GM18858 (cell line): ENCODE data around the gene GRID1.
"Not testable (repeated sequence)": the region's sequence is repeated elsewhere in the genome, so short reads cannot be mapped to it uniquely, and the experiment has no call there.

Source experiments
- ATAC-seq: cut with Tn5 transposase; IDR thresholded peaks from one replicate; pipeline ENCODE4 v1.9.1; 2021; ENCODE audit not compliant: unreplicated experiment

The GRID1 gene

DNA sequence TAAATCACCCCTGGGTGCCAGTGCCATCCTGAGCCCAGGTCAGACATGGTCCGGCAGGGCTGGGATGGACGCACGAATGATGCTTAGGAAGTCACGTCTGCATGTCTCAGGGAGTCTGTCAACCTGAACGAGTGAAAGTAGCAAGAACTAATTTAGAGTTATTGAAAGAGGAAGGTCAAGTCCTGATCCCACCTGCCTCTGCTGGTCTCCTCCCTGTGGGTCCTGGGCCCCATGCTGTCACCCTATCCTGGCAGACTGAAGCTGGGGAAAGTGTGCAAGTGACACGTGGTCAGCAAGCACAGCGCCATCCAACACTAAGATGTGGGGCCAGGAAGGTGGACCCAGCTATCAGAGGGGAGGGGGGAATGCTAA, 26.1 kb upstream of the GRID1 start:
- peak; percentile 62 for ATAC-seq

DNA sequence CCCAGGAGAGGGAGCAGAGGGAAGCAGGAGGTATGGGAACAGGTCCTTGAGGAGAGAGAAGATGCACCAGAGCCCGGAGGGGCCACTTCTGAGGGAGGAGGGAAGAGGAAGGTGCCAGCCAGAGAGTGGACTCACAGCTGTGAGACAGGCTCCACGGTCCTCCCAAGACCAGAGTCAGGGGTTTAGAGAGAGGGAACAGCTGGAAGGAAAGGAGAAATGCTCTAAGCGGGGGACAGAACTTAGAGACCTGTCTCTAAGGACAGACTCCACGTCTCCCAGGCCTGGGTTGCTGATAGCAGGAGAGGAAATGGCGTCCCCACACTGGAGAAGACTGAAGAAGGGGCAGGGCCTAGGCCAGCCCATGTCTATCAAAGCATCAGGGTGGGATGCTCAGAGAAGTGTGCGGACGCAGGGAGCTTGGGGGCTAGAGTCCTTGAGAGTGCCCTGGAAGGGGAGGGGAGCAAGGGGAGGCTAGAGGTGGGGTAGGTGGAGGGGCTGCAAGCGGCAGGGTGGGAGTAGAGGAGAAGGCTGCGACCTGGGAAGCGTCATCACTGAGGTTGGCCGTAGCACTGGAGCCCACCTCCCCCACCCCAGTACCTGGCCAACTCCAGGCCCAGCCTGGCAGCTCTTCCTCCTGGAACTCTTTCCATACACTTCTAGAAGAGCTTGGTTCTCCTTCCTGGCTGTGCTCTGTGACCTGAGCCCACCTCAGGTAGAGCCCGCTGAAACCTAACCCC, 25.6 kb upstream of the GRID1 start:
- ATAC-seq, result no peak

DNA sequence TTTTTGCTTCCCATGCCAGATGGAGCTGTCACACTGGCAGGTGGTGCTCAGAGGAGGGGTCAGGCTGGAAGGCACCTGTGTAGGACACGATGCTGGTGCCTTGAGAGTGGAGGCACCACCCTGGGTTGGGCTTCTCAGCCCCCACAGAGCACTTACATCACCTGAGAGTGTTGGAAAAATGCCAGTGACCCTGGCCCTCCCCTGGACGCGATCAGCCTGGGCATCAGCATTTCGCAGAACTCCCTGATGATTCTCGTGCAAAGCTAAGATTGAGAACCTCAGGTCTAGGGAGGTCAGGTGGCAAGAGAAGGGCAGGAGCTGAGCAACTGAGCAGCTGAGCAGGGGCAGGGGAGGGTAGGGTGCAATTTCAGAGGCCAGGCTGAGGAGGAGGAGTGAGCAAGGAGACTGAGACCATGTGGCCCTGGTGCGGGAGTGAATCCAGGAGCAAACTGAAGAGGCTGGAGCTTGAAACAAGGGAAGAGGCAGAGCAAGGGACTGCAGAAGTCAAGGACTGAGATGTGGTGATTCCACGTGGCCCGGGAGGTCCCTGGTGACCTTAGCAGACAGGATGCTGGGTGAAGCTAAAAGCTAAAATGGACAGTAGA, 24.7 kb upstream of the GRID1 start:
- no peak for ATAC-seq

DNA sequence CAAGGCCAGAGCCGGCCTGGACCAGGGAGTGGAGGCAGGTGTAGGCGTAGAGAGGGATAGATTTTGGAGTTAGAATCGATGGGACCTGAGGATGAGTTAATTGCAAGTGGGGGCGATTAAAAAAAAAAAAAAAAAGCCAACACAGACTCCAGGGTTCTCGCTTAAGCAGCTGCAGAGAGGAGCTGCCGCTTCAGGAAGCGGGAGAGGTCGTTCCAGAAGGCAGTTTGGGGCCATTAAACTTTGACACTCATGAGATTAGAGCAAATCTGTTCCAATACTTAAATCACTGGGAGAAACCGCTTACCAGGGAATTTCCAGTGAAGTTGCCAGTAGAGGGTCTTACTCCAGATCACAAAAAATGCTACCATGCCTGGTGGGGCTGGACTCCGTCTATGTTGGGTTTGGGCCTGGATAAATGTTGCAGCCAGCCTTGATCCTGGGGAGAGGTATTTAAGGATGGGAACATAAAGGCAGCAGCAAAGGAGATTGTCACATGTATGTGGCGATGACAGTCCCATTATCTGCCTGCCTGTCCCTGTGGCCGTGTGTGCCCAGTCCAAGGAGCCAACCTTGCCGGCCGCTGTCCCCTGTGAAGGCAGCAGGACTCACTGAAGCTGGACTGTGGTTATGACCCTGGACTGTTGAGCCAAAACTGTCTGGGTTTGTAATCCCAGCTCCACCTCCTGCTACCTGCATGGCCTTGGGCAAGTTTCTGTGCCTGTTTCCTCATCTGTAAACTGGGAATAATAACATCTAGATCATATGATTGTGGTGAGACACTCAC, 23.9 kb upstream of the GRID1 start:
- no peak for ATAC-seq

DNA sequence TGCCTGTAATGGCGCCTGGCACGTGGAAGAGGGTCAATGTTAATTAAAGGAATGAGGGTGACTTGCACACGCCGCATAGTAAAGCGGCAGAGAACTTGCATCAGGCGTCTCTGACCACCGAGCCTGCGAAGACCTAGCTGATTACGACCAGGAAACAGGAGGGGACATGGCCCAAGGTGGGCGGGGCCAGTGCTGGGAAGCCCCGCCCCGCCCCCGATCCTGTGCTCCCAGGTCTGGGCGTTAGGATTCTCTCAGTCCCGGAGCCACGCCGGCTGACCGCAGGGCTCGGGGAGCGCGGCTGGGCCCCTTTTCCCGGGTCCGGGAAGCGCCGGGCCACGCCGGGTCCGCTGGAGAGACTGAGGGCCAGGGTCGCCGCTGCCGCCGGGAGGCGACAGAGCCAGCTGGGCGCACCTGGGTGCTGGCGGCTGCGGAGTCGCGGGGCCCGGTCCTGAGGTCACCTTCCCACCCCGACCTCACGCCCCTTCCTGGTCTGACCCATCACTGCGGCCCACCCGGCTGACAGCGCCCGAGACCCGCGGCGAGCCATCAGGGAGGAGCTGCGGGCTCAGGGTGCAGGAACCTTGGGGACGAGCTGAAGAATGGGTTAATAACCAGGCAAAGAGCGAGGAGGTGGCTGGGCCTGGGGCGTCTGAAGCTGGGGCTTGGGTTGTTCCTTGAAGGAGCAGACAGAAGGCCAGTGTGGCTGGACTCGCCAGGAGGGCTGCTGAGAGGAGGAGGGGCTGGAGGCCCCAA, 23.0 kb upstream of the GRID1 start:
- ATAC-seq, result peak; percentile 43

DNA sequence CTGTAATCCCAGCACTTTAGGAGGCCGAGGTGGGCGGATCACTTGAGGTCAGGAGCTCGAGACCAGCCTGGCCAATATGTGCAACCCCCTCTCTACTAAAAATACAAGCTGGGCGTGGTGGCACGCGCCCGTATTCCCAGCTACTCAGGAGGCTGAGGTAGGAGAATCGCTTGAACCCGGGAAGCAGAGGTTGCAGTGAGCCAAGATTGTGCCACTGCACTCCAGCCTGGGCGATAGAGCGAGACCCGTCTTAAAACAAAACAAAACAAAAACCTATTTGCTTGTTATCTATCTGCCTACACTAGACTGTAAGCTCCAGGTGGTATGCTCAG, 22.5 kb upstream of the GRID1 start:
- ATAC-seq, result not testable (repeated sequence)

DNA sequence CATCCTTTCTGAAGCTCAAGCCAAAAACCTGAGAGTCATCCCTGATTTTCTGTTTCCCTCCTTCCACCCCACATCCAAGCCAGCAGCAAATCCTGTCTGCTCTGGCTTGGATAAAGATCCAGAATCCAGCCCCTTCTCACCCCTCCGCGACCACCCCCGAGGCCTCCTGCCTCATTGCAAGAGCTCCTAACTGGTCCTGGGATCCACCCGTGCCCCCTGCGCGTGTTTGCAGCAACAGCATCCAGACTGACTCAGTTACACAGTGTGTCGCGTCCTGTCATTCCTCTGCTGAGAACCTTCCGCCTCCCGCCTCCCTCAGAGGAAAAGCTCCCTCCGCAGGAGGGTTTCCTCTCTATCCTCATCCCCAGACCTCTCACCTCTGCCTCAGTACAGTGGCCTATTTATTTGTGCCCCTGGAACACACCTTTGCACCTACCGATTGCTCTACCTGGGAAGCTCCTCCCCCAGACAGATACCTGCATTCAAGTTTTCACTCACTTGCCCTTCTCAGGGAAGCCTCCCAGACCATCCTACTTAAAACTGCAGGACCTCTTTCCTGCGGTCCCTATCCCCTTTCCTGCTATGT, 21.6 kb upstream of the GRID1 start:
- no peak for ATAC-seq

DNA sequence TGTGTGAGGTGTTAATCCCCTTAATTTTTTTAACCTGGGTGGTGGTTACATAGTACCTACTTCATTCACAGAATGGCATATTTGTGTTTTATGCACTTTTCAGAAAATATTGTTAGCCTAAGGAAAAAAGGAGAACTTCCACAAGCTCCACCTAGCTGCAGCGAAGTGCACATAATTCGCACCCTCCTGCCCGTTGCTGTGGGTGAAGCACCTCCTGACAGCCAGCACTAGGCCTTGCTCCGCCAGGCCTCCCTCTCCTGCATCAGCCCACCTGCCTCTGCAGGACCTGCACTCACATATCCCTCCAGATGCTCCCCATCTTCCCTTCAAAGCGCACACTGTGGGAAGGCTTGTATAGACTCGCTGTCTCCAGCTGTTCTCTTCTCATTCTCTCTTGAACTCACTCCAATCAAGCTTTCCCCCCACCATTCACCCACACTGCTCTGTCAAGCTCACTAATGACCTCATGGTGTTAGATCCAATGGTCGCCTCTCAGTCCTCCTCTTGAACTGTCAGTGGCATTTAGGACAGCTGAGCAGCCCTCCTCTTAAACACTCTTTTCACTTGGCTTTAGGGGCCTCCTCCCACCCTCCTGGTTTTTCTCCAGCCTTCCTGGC, 20.7 kb upstream of the GRID1 start:
- ATAC-seq, result no peak

DNA sequence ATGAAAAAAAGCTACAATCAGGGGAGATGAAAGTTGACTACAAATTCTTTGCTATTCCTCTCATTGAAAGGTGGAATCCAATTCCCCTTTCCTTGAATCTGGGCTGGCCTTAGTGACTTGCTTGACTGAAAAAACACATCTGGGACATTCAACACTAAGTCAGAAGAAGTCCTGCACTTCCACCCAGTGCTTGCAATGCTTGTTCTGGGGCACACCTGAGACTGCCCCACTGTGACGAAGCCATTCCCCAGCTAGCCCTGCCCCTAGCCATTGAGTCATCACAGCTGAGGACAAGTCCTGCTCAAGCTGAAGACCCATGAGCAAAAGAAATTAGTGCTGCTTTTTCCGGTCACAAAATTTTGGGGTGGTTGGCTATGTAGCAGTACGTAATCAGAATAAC, 19.2 kb upstream of the GRID1 start:
- no peak for ATAC-seq

DNA sequence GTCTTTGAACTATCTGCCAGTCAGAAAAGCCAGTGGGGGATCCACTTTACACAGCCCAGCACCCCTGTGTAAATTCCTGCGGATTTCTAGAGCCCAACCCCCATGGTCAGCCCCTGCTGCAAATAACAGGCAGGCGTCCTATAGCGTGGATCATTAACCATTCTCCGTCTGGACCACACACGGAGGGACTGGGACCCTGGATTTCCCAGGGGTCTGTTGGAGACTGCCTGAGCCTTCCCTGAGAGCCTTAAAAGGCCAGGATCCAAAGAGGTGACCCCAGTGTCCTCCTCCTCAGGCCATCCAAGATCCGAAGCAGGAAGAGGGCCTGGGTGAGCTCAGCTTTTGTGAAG, 11.2 kb upstream of the GRID1 start:
- ATAC-seq, result no peak

DNA sequence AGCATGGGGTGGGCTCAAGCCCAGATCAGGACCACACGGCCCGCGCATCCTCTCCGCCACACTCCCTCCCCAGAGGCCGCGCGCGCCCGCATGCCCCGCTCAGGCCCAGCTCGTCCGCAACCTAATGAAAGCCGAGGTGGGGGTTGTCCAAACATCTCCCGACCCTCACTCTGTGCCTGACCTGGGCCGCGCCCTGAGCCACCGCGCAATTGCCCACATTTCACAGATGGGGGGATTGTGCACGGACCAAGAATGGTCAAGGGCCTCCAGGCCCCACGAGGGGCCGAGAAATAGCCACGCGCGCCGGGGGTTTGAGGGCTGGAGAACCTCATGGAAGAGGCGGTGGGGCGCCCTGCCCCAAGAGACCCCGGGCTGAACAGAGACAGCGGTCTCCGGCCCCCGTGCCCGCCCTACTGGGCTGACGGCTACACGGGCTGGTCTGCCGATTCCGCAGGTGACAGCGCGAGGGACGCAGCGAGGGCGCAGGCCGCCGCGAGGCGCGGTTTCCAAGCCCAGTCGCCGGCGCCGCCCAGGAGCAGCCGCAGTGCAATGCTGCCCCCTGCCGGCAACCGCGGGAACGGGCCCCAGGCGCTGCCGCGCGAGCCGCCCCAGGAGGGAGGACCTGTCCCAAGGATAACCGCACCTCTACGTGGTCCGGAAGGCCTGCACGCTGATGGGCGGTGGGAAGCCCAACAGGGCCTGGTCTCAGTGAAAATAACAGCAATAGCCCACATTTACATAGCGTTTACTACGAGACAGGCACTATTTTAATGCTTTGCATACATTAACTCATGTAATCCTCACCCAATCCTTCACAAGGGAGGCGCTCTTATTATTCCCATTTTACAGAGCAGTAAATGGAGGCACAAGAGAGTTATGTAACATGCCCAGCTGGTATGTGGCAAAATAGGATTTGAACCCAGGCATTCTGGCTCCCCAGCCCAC, 10.5 kb upstream of the GRID1 start:
- ATAC-seq, result peak; percentile 94

DNA sequence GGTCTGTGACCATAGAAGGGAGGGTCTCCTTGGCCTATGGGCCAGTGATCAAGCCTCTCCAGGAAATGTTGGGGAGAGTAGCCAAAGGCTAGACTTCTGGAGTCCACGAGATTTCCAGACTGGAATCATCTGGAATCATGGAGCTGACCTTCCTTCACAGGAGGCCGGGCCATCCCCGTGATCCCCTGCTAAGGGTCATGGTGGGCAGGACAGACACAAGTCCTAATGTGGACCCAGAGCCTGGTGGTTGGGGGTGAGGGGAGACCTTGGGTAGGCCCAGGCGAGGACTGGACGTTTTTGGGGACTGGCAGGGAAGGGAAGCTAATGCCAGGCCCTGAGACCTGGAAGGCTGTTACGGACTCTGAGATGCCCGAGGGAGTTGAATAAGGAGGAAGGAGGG, 9.8 kb upstream of the GRID1 start:
- no peak for ATAC-seq

DNA sequence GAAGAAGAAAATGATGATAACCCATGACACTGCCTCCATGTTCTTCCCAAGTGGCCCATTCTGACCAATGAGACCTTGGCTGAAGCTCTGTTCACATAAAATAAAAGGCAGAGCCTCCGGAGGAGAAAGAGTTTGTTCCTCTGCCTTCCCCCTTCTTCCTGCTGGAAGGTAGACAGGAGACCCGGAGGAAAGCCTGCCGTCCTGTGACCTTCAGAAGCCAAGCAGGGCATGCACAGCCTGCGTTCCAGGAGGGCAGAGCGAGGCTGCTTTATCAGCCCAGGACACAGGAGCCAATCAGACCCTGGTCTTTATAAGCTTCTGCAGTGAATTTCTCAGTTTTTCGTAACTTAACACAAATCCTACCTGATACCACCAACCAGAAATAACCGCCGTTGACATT, 8.6 kb upstream of the GRID1 start:
- ATAC-seq, result no peak

DNA sequence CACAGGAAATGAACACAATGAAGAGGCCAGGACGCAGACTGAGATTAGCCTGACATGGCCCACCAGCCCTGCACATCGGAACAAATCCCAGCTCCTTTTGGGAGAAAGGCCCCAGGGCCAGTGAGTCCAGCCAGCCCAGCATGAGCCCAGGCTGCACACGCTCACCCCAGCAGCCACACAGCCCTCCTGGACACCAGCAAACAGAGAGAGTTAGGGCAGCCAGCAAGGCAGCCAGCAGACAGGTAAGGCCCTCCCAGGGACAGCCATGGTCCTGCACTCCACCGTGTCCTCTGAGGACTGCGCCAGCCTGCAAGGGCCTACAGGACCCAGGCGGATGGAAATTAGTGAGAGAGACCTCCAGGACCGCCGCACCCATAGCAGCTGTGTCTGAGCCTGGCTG, 8.1 kb upstream of the GRID1 start:
- no peak for ATAC-seq

DNA sequence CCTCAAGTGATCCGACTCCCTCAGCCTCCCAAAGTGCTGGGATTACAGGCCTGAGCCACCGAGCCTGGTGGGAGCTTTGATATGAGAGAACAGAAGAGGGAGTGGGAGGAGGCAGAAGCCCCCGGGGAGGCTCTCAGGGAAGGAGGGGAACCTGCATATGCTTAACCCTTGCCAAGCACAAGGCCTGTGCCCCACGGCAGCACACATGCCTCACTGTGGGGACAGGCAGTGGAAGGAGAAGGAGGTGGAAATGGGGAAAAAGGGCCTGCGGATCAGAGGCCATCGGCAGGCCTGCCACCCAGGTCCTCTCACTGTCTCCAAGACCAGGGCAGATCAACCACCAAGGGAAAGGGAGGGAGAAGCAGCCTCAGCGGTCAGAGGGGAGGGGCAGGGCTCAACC, 7.2 kb upstream of the GRID1 start:
- ATAC-seq, result no peak

DNA sequence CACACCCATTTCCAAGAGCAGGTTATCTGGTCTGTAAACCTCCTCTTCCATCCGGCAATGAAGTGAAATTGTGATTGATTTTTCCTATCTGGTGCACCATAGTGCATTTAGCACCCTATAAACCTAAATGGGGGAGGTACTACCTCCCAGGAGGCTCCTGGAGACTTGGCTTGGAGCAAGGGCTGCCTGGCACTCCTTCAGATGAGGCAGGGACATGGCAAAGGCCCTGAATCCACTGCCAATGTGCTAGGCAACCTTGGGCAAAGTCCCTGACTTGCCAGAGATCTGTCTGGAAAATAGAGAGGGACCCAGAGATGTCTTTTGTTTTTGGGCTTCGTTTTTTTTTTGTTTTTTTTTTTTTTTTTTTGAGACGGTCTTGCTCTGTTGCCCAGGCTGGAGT, 6.7 kb upstream of the GRID1 start:
- ATAC-seq, result no peak

DNA sequence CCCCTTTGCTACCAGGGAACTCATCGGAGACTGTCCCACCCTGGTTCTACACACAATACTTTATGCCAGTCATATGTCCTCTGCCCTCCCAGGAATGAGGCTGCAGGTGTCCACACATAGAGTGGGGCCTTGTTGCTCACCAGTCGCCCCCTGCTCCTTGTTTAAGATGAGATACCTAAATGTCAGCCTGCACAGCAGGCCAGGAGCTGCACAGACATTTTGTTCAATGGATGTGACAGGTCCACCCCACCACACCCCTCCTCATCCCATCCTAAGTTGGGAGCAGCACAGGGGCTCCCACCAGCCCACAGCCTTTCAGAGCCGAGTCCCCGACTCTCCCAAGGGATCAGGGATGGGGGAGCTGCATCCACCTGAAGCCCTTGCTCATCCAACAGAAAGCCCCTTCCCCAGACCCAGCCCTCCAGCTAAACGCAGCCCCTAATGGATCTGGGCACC, 6.2 kb upstream of the GRID1 start:
- ATAC-seq, result no peak

DNA sequence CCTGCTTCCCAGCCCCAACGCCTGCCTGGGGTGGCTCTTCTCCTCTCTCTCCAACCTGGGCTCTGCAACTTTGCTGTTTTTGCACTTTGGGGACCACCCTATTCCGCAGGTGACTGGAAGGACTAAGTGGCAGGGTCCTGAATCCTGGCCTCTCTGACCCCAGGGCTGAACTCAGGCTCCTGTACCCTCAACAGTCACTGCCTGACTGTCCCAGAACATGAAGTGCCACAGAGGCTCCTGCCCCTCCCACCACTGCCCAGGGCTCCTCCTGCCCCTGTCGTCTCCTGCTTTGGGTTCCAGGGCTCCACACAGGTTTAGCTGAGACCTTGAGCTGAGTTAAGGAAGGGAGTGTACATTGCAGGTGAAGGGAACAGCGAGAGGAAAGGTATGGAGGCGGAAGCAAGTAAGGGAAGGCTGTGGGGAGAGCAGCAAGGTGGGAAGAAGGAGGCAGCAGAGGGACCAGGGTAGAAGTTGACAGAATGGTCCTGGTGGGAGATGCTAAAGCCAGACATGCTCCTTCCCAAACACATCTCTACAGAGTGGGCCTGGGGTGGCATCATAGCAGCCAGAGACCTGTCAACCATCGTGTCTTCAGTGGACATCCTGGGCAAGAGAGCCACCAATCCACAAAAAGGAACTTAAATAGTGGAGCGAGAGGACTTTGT, 5.7 kb upstream of the GRID1 start:
- ATAC-seq, result no peak

DNA sequence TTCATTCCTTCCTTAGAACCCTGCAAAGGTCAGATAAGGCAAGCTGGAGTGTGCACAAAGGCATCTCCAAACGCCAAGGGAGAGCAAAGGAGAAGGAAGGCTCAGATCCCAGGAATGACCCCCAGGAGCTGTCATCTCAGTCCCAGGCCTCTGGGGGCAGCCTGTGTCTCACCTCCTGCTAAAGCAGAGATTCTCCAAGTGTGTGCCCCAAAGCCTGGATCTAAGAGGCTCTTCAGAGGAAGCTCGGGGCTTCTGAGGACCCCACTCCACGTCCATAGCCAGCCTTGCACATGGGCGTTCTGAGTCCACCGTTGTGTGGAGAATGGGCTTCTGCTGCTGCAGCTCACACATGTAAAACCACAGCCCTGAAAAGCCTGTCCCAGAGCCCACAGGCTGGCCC, 5.1 kb upstream of the GRID1 start:
- no peak for ATAC-seq
